Stimulated activated CD4-positive, alpha-beta T cell treated with anti-CD3 and anti-CD28 coated beads, Interleukin-4, amount 100 ng/mL, for 1 hour (primary cell): ENCODE results near the gene GARIN6.
"Not testable (repeated sequence)": the region's sequence is repeated elsewhere in the genome, so short reads cannot be mapped to it uniquely, and the experiment has no call there.

Experiments
- DNase-seq: peaks from one replicate; pipeline ENCODE4 v3.0.0-alpha.2; 2020

Gene GARIN6

DNA sequence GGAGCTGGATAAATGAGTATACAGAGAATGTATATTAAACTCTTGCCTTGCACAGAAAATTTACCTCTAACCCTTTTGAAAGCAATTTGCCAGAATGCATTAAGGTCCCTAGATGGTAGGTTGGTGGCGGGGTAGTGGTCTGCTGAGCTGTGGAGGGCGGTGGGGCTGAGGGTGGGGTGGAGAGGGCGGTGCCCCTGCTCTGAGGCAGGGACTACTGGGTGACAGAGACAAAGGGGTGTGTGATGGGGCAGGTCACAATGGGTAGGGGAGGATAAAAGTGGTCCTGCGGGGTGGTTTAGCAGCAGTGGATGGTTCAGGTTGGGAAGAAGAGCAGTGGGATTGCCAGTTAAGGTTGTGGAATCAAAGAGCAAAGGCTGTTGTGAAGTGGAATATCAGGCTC, at the start of gene GARIN6:
Gene GARIN6, plus strand, starts transcription at position 301 of the 400 bp plus-strand sequence. CDS start 422 bp downstream, outside the sequence.
- DNase-seq = no peak

GRCh38 chr12:99598785-99599184, 48.8 kb upstream of the GARIN6 start:
- DNase-seq = no peak

DNA sequence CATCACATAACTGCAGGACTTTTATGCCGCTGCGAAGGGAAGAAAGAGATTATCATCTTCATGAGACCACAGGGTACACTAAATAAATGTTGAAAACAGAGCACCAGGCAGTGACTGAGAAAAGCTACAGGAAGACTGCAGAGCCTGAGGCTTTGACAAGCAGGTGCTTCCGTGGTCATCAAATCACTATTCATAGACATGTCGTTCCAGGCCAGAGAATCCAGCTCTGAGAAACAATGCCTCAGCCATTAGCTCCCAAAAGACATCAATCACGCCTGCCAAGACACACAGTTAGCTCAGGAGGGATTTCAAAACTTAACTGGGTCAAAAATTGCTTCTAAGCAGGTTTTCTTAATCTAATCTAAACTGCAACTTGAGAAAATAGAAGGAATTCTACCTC, 47.2 kb upstream of the GARIN6 start:
- DNase-seq = no peak

DNA sequence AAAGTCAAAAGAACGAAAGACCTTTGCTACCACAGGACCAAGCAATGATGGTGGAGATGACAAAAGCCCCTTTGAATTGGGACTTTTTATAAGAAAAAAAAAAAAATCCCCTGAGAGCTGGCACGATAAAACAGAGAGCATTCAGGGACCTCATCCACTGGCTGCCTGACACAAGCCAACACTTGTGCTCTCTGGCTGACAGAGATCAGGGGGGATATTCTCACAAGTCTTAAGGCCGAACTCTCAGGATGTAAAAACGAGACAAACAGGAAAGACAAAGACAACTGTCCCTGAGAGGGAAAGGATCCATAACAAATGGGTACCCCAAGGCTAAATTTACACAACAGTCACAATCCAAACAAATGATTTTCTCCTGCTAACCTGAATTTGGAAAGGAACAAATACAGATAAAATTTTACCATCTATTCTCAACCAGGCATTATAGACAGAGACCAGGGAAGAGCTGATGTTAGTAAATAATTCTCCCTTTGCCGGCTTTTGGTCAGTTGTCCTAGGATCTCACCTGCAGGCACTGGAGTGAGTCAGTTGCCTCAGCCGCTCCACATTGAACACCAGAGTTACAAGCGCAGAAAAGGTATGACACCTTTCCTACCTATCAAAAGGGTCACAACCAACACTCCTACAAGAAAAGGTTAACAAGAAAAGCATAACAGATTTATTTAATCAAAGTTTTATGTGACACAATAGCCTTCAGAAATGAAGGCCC, 37.9 kb upstream of the GARIN6 start:
- no peak for DNase-seq

DNA sequence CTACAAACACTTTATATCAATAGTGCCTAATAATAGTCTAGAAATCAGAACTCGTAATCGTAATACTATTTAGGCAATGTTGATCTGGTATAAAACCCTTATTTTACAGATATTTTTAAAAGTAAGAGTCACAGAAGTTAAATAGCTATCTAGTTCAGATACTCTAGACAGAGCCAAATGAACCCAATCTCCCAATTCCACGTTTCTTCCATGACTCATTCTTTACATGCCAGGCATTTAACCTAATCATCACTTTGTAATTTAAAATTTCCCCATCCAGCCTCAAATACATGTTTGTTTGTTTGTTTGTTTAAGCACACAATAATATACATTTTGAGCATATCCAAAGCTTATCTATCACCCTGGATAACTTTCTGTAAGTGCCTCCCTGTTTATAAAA, 36.4 kb upstream of the GARIN6 start:
- DNase-seq = no peak

DNA sequence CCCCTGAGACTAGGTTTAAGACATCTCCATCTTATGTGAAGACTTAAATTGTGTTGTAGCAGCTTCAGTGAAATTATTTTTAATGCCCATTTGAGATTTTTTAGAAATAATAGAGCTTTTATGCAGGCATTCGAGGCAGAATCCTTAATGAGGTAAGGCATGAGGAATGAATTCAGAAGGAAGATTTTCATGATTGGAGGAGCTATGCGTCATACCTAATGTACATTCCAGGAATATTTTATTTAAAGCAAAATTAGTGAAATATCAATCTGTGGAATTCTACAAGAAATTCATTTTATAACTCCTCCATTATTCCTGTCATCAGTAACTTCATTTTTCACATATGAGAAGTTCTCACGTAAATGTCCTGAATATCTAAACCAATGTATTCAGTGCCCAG, 36.0 kb upstream of the GARIN6 start:
- no peak for DNase-seq

- DNase-seq = no peak
Observed at GRCh38 chr12:99618657-99619056, 28.9 kb upstream of the GARIN6 start.

DNA sequence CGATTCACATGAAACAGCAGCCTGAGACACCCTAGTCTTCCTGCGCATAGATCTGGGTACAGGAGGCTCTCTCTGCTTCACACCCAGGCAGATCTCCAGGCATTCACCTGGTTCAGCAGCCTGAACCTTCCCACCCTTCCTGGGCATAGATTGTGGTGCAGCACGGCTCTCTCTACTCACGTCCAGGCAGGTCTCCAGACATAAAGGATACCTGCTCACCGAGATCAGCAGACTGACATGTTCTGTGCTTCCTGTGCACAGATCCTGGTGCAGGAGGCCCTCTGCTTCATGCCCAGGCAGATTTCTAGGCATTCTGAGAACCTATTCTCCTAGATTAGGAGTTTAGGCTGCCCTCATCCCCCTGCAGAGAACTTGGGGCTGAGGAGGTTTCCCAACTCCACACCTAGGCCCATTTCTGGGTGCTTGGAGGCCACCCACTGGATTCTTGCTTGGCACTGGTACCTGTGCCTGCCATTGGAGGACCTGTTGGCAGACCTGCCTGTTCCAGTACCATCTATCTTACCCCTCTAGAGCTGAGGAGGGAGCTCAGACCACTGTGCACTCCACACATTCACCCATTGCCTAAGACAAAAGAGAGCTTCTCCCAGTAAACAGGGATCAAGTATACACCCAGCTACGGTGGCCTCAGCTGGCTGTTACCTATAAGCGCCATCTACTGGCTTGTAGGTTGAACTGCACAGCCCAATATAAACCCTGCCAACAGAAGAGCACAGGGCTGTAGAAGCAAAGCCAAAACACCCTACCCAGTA, 28.0 kb upstream of the GARIN6 start:
- DNase-seq = no peak

DNA sequence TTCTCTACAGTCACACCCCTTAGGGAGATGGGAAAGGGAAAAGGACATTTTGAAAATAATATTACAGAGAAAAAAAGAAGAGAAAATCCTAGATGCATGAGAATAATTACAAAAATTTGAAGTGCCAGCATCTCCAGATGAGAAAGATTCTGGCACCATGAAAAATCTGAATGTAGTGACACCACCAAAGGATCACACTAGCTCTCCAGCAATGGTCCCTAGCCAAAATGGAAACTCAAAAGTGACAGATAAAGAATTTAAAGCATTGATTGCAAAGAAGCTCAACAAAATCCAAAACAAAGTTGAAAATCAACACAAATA, 27.4 kb upstream of the GARIN6 start:
- DNase-seq = no peak

- not testable (repeated sequence) for DNase-seq
Observed at GRCh38 chr12:99624591-99624990, 23.0 kb upstream of the GARIN6 start.

- DNase-seq = no peak
Observed at GRCh38 chr12:99627459-99627858, 20.1 kb upstream of the GARIN6 start.

DNA sequence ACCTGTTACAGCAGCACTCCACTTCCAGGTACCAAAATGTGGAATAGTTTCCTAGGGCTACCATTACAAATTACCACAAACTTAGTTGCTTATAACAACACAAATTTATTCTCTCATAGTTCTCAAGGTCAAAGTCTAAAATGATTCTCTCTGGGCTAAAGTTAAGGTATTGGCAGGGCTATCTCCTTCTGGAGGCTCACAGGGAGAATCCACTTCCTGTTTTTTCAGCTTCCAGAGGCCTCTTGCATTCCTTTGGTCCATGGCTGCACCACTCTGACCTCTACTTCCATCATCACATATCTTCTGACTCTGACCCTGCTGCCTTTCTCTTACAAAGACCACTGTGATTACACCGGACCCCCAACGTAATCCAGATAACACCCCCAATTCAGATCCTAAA, 2.9 kb upstream of the GARIN6 start:
- DNase-seq = no peak

DNA sequence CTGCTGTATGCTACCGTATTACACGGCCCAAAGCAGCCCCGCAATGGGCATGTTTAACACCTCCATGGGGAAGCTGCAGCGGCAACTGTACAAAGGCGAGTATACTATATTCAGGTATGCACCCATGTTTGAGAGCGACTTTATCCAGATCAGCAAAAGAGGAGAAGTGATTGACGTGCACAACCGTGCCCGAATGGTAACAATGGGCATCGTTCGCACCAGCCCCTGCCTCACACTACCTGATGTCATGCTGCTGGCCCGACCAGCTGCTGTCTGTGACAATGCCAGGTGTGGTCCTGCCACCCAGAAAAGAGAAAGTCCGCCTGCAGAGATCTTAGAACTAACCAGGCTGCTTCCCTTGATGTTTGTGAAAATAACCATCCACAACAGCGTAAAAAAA, 630 bp downstream of the GARIN6 start:
- no peak for DNase-seq

DNA sequence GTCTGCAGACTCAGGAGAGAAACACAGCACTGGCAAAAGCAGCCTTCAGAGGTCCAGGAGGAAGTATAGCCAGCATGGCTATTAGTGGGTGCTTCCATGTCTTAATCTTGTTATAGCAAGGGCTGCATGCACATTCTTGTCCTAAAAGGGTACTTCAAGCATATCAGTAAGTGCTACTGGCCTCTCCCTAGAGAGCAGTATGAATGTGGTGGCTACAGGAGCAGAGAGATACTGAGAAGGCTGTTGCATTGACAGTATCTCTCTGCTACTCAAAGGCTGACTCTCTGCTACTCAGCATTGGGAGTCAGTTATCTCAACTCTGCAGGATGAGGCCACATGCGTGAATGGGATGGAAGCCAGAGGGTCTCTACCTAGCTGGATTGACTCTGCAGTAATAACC, 2.0 kb downstream of the GARIN6 start:
- DNase-seq = no peak

- no peak for DNase-seq
Observed at GRCh38 chr12:99658671-99659349, 11.3 kb downstream of the GARIN6 start.

GRCh38 chr12:99670635-99671034, 23.1 kb downstream of the GARIN6 start:
- no peak for DNase-seq

DNA sequence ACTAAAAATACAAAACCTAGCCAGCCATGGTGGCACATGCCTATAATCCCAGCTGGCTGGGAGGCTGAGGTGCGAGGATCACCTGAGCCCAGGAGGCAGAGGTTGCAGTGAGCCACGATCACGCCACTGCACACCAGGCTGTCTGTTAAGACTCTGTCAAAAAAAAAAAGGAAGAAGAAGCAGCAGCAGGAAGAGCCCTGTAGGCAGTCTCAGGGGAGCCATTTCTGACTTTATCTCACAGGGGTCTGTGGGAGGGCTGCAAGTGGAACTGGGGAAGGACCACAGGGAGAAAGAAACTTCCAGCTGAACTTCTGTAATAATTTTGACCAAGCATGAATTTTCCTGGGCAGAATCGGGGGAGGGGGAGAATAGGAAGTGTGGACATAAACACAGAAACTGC, 32.7 kb downstream of the GARIN6 start:
- no peak for DNase-seq

GRCh38 chr12:99686142-99686541, 38.6 kb downstream of the GARIN6 start:
- DNase-seq = no peak

- no peak for DNase-seq
Observed at GRCh38 chr12:99695050-99695449, 47.5 kb downstream of the GARIN6 start.
